GM12874 (cell line): Measurements from ENCODE around the gene PARD3.

Source experiments
- CTCF ChIP-seq: IDR thresholded peaks from 2 replicates; pipeline ENCODE4 v1.5.1; 2011; ENCODE audit warnings: low read depth, mild to moderate bottlenecking, control low read depth, low read length, moderate library complexity; ENCODE audit not compliant: insufficient read depth

Gene PARD3

GRCh38 chr10:34160595-34160994, 654.5 kb downstream of the PARD3 start:
- TF ChIP-seq CTCF = no peak

- no peak for TF ChIP-seq CTCF
Measured at GRCh38 chr10:34157501-34157900, 657.6 kb downstream of the PARD3 start.

- no peak for TF ChIP-seq CTCF
Measured at GRCh38 chr10:34156781-34157425, 658.2 kb downstream of the PARD3 start.

- no peak for TF ChIP-seq CTCF
Measured at GRCh38 chr10:34155812-34156211, 659.3 kb downstream of the PARD3 start.

- no peak for TF ChIP-seq CTCF
Measured at GRCh38 chr10:34154383-34154900, 660.7 kb downstream of the PARD3 start.

- TF ChIP-seq CTCF = no peak
Measured at GRCh38 chr10:34153663-34154382, 661.3 kb downstream of the PARD3 start.

- no peak for TF ChIP-seq CTCF
Measured at GRCh38 chr10:34152434-34152833, 662.7 kb downstream of the PARD3 start.
